ENCODE results near the gene AP2B1.

Gene AP2B1

DNA sequence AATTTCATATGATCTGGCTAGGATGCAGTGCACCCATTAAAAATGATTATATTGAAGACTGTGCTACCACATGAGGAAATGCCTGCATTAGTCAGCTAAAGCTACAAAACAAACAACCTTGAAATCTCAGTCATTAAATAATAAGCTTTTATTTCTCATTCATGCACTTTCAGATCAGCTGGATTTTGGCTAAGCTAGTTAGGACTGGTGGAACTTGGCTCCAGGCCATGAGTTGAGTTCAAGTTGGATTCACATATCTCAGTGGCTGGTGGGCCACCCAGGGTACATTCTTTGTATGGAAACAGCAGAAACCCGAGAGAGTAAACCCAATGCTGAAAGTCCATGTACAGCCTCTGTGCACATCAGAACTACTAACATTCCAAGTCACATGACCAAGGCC is 43.3 kb upstream of the AP2B1 start:
- TF ChIP-seq, protein P1, sequence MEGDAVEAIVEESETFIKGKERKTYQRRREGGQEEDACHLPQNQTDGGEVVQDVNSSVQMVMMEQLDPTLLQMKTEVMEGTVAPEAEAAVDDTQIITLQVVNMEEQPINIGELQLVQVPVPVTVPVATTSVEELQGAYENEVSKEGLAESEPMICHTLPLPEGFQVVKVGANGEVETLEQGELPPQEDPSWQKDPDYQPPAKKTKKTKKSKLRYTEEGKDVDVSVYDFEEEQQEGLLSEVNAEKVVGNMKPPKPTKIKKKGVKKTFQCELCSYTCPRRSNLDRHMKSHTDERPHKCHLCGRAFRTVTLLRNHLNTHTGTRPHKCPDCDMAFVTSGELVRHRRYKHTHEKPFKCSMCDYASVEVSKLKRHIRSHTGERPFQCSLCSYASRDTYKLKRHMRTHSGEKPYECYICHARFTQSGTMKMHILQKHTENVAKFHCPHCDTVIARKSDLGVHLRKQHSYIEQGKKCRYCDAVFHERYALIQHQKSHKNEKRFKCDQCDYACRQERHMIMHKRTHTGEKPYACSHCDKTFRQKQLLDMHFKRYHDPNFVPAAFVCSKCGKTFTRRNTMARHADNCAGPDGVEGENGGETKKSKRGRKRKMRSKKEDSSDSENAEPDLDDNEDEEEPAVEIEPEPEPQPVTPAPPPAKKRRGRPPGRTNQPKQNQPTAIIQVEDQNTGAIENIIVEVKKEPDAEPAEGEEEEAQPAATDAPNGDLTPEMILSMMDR (IDR thresholded peaks at IDR 0.05; ENCODE audit: low read depth, low read length, poor library complexity, severe bottlenecking): no peak
- no peak for TF ChIP-seq EZH2phosphoT487 (IDR thresholded peaks at IDR 0.05; ENCODE audit: borderline replicate concordance, low read length)
- no peak overlapping the region for H3K4me2 ChIP-seq (ENCODE audit: low read length)
- H3K4me3 ChIP-seq (ENCODE audit: low read length): no peak overlapping the region

DNA sequence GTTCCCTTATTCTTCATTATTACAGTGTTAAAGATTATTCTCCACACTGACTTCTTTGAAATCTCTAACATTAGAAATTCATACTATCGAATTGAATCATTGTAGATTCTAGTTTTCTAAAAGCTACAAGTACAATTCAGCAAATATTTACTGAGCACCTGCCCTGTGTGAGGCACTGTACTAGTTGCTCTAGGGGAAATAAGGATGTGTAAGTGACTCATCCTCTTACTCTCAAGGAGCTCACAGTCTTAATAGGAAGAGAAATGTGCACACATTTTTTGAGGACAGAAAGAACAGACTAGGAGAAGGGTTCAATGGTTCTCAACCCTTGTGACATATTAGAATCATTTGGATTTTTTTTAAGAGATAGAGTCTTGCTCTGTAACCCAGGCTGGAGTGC is 42.0 kb upstream of the AP2B1 start:
- TF ChIP-seq, protein P1 (IDR thresholded peaks at IDR 0.05; ENCODE audit: low read depth, low read length, poor library complexity, severe bottlenecking): no peak
- TF ChIP-seq EZH2phosphoT487 (IDR thresholded peaks at IDR 0.05; ENCODE audit: borderline replicate concordance, low read length): no peak
- Histone ChIP-seq H4K20me1 (ENCODE audit: control insufficient read depth, insufficient read depth, low read depth, low read length) (no peaks in the 10 kb centered on the region), H3K4me2 (ENCODE audit: low read length) (no peak overlapping the region), H3K9me3 (ENCODE audit: control insufficient read depth, insufficient read depth, low read length) (no peaks in the 10 kb centered on the region), H3F3A (ENCODE audit: control insufficient read depth, insufficient read depth) (no peaks in the 10 kb centered on the region), H3K27me3 (ENCODE audit: control insufficient read depth, low read length) (peaks cover 26% of the 10 kb centered on the region), H3K27ac (ENCODE audit: low read depth, low read length) (no peak overlapping the region), H3K36me3 (ENCODE audit: control insufficient read depth, low read length) (no peaks in the 10 kb centered on the region), H3K4me3 (ENCODE audit: low read length) (no peak overlapping the region), H3K4me1 (ENCODE audit: control insufficient read depth, low read length) (no peaks in the 10 kb centered on the region), H3K9me2 (replicated peaks; ENCODE audit: control insufficient read depth, low read length) (no peaks in the 10 kb centered on the region), H3K79me2 (ENCODE audit: control insufficient read depth, low read length) (no peaks in the 10 kb centered on the region)

More for the DNA sequence above, 43.3 kb upstream of the AP2B1 start:
- H3K9me3 ChIP-seq (ENCODE audit: control insufficient read depth, insufficient read depth, low read length): no peaks in the 10 kb centered on the region
- H3K79me2 ChIP-seq (ENCODE audit: control insufficient read depth, low read length): no peaks in the 10 kb centered on the region
- no peaks in the 10 kb centered on the region for H3K4me1 ChIP-seq (ENCODE audit: control insufficient read depth, low read length)
- H3F3A ChIP-seq (ENCODE audit: control insufficient read depth, insufficient read depth): no peaks in the 10 kb centered on the region
- no peaks in the 10 kb centered on the region for H4K20me1 ChIP-seq (ENCODE audit: control insufficient read depth, insufficient read depth, low read depth, low read length)
- H3K36me3 ChIP-seq (ENCODE audit: control insufficient read depth, low read length): no peaks in the 10 kb centered on the region
- H3K27me3 ChIP-seq (ENCODE audit: control insufficient read depth, low read length): peaks cover 28% of the 10 kb centered on the region
- H3K9me2 ChIP-seq (replicated peaks; ENCODE audit: control insufficient read depth, low read length): no peaks in the 10 kb centered on the region
- H3K27ac ChIP-seq (ENCODE audit: low read depth, low read length): no peak overlapping the region

DNA sequence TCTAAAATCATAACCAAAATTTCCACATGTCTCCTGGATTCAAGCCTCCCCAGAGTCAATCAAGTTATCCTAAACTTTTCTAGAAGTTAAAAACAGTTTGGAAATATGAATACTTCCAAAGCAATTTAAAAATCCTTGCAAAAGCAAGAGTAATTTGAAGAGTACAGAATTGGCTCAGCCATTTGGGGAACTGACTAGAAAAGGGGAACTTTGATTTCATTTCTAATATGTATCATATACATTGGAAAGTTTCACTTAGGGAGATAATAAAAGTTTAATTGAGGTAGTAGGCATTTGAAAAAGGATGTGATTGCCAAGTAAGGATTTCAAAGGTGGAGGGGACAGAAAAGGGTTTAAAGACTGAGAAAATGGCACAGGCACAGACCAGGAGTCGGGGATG is 40.6 kb upstream of the AP2B1 start:
- Histone ChIP-seq H3K4me3 (ENCODE audit: low read length) (no peak overlapping the region), H3K36me3 (ENCODE audit: control insufficient read depth, low read length) (no peaks in the 10 kb centered on the region), H3K4me2 (ENCODE audit: low read length) (no peak overlapping the region), H3K9me3 (ENCODE audit: control insufficient read depth, insufficient read depth, low read length) (no peaks in the 10 kb centered on the region), H3K27ac (ENCODE audit: low read depth, low read length) (no peak overlapping the region), H3K79me2 (ENCODE audit: control insufficient read depth, low read length) (no peaks in the 10 kb centered on the region), H3K9me2 (replicated peaks; ENCODE audit: control insufficient read depth, low read length) (no peaks in the 10 kb centered on the region), H3K27me3 (ENCODE audit: control insufficient read depth, low read length) (peaks cover 24% of the 10 kb centered on the region), H4K20me1 (ENCODE audit: control insufficient read depth, insufficient read depth, low read depth, low read length) (no peaks in the 10 kb centered on the region), H3K4me1 (ENCODE audit: control insufficient read depth, low read length) (peaks cover 3% of the 10 kb centered on the region; the same call in 1 of the 2 replicates), H3F3A (ENCODE audit: control insufficient read depth, insufficient read depth) (no peaks in the 10 kb centered on the region)
- TF ChIP-seq, protein P1 (IDR thresholded peaks at IDR 0.05; ENCODE audit: low read depth, low read length, poor library complexity, severe bottlenecking): no peak
- TF ChIP-seq EZH2phosphoT487 (IDR thresholded peaks at IDR 0.05; ENCODE audit: borderline replicate concordance, low read length): no peak

Data from DOHH2 (cell line).